ENCODE results near the gene ADGRG3.

Gene ADGRG3

GRCh38 chr16:57624806-57625500 lies 43.2 kb upstream of the ADGRG3 start:
- Histone ChIP-seq H3K36me3 (ENCODE audit: control insufficient read depth, insufficient read depth, low read length) (no peaks in the 10 kb centered on the region), H3K4me3 (ENCODE audit: insufficient read depth, low read depth, low read length) (no peak overlapping the region), H3K4me1 (ENCODE audit: control insufficient read depth, insufficient read depth, low read length) (peaks cover 24% of the 10 kb centered on the region), H3K9me3 (ENCODE audit: control insufficient read depth, low read length) (no peaks in the 10 kb centered on the region), H3K27ac (ENCODE audit: insufficient read depth, low read depth, low read length, poor library complexity, severe bottlenecking) (no peak overlapping the region), H3K27me3 (ENCODE audit: control insufficient read depth, insufficient read depth, low read length, poor library complexity, severe bottlenecking) (no peaks in the 10 kb centered on the region)
- WGBS, 2 experiments, result 90 to 91% methylated on average over 17 of the region's 17 CpGs

- Histone ChIP-seq H3K9me3 (ENCODE audit: control insufficient read depth, low read length) (no peaks in the 10 kb centered on the region), H3K36me3 (ENCODE audit: control insufficient read depth, insufficient read depth, low read length) (no peaks in the 10 kb centered on the region), H3K27me3 (ENCODE audit: control insufficient read depth, insufficient read depth, low read length, poor library complexity, severe bottlenecking) (no peaks in the 10 kb centered on the region), H3K27ac (ENCODE audit: insufficient read depth, low read depth, low read length, poor library complexity, severe bottlenecking) (no peak overlapping the region), H3K4me3 (ENCODE audit: insufficient read depth, low read depth, low read length) (no peak overlapping the region), H3K4me1 (ENCODE audit: control insufficient read depth, insufficient read depth, low read length) (peaks cover 28% of the 10 kb centered on the region)
- 84 to 87% methylated on average over 10 of the region's 10 CpGs for WGBS, 2 experiments
These were observed 41.5 kb upstream of the ADGRG3 start for GRCh38 chr16:57626420-57627170.

GRCh38 chr16:57627184-57627871 lies 40.8 kb upstream of the ADGRG3 start:
- no peak overlapping the region for H3K4me3 ChIP-seq (ENCODE audit: insufficient read depth, low read depth, low read length)
- WGBS, 2 experiments, result 37 to 41% methylated on average over 15 of the region's 15 CpGs
- no peaks in the 10 kb centered on the region for H3K27me3 ChIP-seq (ENCODE audit: control insufficient read depth, insufficient read depth, low read length, poor library complexity, severe bottlenecking)
- no peaks in the 10 kb centered on the region for H3K9me3 ChIP-seq (ENCODE audit: control insufficient read depth, low read length)
- H3K4me1 ChIP-seq (ENCODE audit: control insufficient read depth, insufficient read depth, low read length), result peaks cover 28% of the 10 kb centered on the region
- H3K27ac ChIP-seq (ENCODE audit: insufficient read depth, low read depth, low read length, poor library complexity, severe bottlenecking), result peak overlapping the region; percentile 64
- H3K36me3 ChIP-seq (ENCODE audit: control insufficient read depth, insufficient read depth, low read length), result no peaks in the 10 kb centered on the region

- Histone ChIP-seq H3K27me3 (ENCODE audit: control insufficient read depth, insufficient read depth, low read length, poor library complexity, severe bottlenecking) (no peaks in the 10 kb centered on the region), H3K4me1 (ENCODE audit: control insufficient read depth, insufficient read depth, low read length) (peaks cover 28% of the 10 kb centered on the region), H3K9me3 (ENCODE audit: control insufficient read depth, low read length) (no peaks in the 10 kb centered on the region), H3K36me3 (ENCODE audit: control insufficient read depth, insufficient read depth, low read length) (no peaks in the 10 kb centered on the region), H3K4me3 (ENCODE audit: insufficient read depth, low read depth, low read length) (no peak within 1 kb of the TSS), H3K27ac (ENCODE audit: insufficient read depth, low read depth, low read length, poor library complexity, severe bottlenecking) (peak within 1 kb of the TSS; percentile 64)
- WGBS, 2 experiments, result 9 to 10% methylated on average over 32 of the region's 32 CpGs
These were observed 39.9 kb upstream of the ADGRG3 start, which contains the start of gene ADGRG1 for GRCh38 chr16:57628008-57628781. Gene ADGRG1, plus strand, starts transcription at chr16:57628630. Its CDS starts 21,658 bp downstream, at chr16:57650288.

DNA sequence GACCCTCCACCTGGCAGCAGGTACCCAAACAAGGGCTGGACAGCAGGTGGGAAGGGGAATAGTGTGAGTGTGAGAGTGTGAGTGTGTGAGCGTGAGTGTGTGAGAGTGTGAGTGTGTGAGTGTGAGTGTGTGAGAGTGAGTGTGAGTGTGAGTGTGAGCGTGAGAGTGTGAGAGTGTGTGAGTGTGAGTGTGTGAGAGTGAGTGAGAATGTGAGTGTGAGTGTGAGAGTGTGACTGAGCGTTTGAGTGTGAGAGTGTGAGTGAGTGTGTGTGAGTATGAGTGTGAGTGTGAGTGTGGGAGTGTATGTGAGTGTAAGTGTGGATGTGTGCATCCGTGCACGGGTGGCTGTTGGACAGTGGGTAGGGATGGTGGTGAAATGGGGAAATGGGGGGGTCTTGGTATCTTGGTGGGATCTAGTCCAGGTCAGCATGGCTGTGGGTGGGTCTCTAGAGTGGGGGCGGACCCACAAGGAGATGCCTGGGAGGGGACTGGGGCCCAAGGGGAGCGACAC lies 39.3 kb upstream of the ADGRG3 start:
- Histone ChIP-seq H3K27ac (ENCODE audit: insufficient read depth, low read depth, low read length, poor library complexity, severe bottlenecking) (no peak overlapping the region), H3K4me1 (ENCODE audit: control insufficient read depth, insufficient read depth, low read length) (peaks cover 28% of the 10 kb centered on the region), H3K4me3 (ENCODE audit: insufficient read depth, low read depth, low read length) (no peak overlapping the region), H3K9me3 (ENCODE audit: control insufficient read depth, low read length) (no peaks in the 10 kb centered on the region), H3K27me3 (ENCODE audit: control insufficient read depth, insufficient read depth, low read length, poor library complexity, severe bottlenecking) (no peaks in the 10 kb centered on the region), H3K36me3 (ENCODE audit: control insufficient read depth, insufficient read depth, low read length) (no peaks in the 10 kb centered on the region)
- 90 to 93% methylated on average over 7 of the region's 7 CpGs for WGBS, 2 experiments

- H3K9me3 ChIP-seq (ENCODE audit: control insufficient read depth, low read length), result no peaks in the 10 kb centered on the region
- no peaks in the 10 kb centered on the region for H3K27me3 ChIP-seq (ENCODE audit: control insufficient read depth, insufficient read depth, low read length, poor library complexity, severe bottlenecking)
- WGBS, 2 experiments, result 83 to 85% methylated on average over 20 to 22 of the region's 22 CpGs
- H3K4me3 ChIP-seq (ENCODE audit: insufficient read depth, low read depth, low read length), result no peak overlapping the region
- H3K4me1 ChIP-seq (ENCODE audit: control insufficient read depth, insufficient read depth, low read length), result peaks cover 24% of the 10 kb centered on the region
- no peaks in the 10 kb centered on the region for H3K36me3 ChIP-seq (ENCODE audit: control insufficient read depth, insufficient read depth, low read length)
- H3K27ac ChIP-seq (ENCODE audit: insufficient read depth, low read depth, low read length, poor library complexity, severe bottlenecking), result no peak overlapping the region
These were observed 38.3 kb upstream of the ADGRG3 start for GRCh38 chr16:57629516-57630406.

DNA sequence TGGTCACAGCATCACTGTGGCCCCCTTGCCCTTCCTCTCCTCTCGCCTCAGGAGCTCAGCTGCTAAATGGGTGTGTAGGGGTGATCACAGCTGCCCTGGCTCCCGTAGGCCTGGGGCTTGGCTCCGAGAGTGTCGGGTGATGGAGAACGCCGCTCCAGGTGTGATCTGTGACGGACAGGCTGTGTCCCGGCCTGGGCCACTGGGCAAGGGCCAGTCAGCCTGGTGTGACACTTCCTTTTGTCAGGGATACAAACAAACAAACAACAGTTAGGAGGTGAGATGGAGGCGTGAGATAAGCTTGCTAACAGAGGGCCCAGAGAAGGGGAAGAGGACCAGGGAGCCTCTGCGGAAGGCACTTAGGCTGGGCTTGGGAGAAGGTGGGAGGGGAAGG lies 37.7 kb upstream of the ADGRG3 start:
- H3K9me3 ChIP-seq (ENCODE audit: control insufficient read depth, low read length), result no peaks in the 10 kb centered on the region
- peaks cover 24% of the 10 kb centered on the region for H3K4me1 ChIP-seq (ENCODE audit: control insufficient read depth, insufficient read depth, low read length)
- no peaks in the 10 kb centered on the region for H3K27me3 ChIP-seq (ENCODE audit: control insufficient read depth, insufficient read depth, low read length, poor library complexity, severe bottlenecking)
- no peaks in the 10 kb centered on the region for H3K36me3 ChIP-seq (ENCODE audit: control insufficient read depth, insufficient read depth, low read length)
- H3K4me3 ChIP-seq (ENCODE audit: insufficient read depth, low read depth, low read length), result no peak overlapping the region
- 77 to 79% methylated on average over 10 of the region's 10 CpGs for WGBS, 2 experiments
- no peak overlapping the region for H3K27ac ChIP-seq (ENCODE audit: insufficient read depth, low read depth, low read length, poor library complexity, severe bottlenecking)

- H3K36me3 ChIP-seq (ENCODE audit: control insufficient read depth, insufficient read depth, low read length), result no peaks in the 10 kb centered on the region
- H3K4me3 ChIP-seq (ENCODE audit: insufficient read depth, low read depth, low read length), result no peak overlapping the region
- no peaks in the 10 kb centered on the region for H3K27me3 ChIP-seq (ENCODE audit: control insufficient read depth, insufficient read depth, low read length, poor library complexity, severe bottlenecking)
- 87 to 91% methylated on average over 21 of the region's 21 CpGs for WGBS, 2 experiments
- no peaks in the 10 kb centered on the region for H3K9me3 ChIP-seq (ENCODE audit: control insufficient read depth, low read length)
- no peak overlapping the region for H3K27ac ChIP-seq (ENCODE audit: insufficient read depth, low read depth, low read length, poor library complexity, severe bottlenecking)
- peaks cover 30% of the 10 kb centered on the region for H3K4me1 ChIP-seq (ENCODE audit: control insufficient read depth, insufficient read depth, low read length)
These were observed 36.9 kb upstream of the ADGRG3 start for GRCh38 chr16:57630931-57631845.

Measured in ectodermal cell (in vitro differentiated cells).